ENCODE results near the gene AGPAT2. TPM values are rescaled to one million over a fixed set of nuclear protein-coding genes. Genes with fewer than 3 reads are reported as not detected.

The AGPAT2 gene
- total RNA-seq = 48.9 and 49.9 TPM in 2 replicates

GRCh38 chr9:136686794-136687711 is at the start of gene AGPAT2:
AGPAT2 (minus strand) TSS chr9:136687457; CDS start chr9:136687357, 100 bp downstream.
- no peak for DNase-seq (ENCODE audit: low read depth, low spot score)

- no peak for DNase-seq (ENCODE audit: low read depth, low spot score)
Measured at GRCh38 chr9:136735812-136736480, 48.7 kb upstream of the AGPAT2 start.

GRCh38 chr9:136734837-136735496 is 47.7 kb upstream of the AGPAT2 start:
- DNase-seq (ENCODE audit: low read depth, low spot score) = no peak

GRCh38 chr9:136733611-136734010 is 46.4 kb upstream of the AGPAT2 start:
- no peak for DNase-seq (ENCODE audit: low read depth, low spot score)

GRCh38 chr9:136732444-136733178 is 45.4 kb upstream of the AGPAT2 start:
- DNase-seq (ENCODE audit: low read depth, low spot score) = no peak

GRCh38 chr9:136729926-136730325 is 42.7 kb upstream of the AGPAT2 start:
- DNase-seq (ENCODE audit: low read depth, low spot score) = no peak

- DNase-seq (ENCODE audit: low read depth, low spot score) = no peak
Measured at GRCh38 chr9:136729144-136729543, 41.9 kb upstream of the AGPAT2 start.

GRCh38 chr9:136728548-136729123 is 41.4 kb upstream of the AGPAT2 start:
- no peak for DNase-seq (ENCODE audit: low read depth, low spot score)

GRCh38 chr9:136728080-136728547 is 40.9 kb upstream of the AGPAT2 start:
- peak; percentile 67 for DNase-seq (ENCODE audit: low read depth, low spot score)

GRCh38 chr9:136726631-136727191 is 39.5 kb upstream of the AGPAT2 start:
- DNase-seq (ENCODE audit: low read depth, low spot score) = no peak

- no peak for DNase-seq (ENCODE audit: low read depth, low spot score)
Measured at GRCh38 chr9:136726118-136726517, 38.9 kb upstream of the AGPAT2 start.

GRCh38 chr9:136725612-136726011 is 38.4 kb upstream of the AGPAT2 start:
- DNase-seq (ENCODE audit: low read depth, low spot score) = peak; percentile 48

GRCh38 chr9:136724772-136725171 is 37.5 kb upstream of the AGPAT2 start:
- no peak for DNase-seq (ENCODE audit: low read depth, low spot score)

GRCh38 chr9:136723989-136724388 is 36.7 kb upstream of the AGPAT2 start:
- no peak for DNase-seq (ENCODE audit: low read depth, low spot score)

- no peak for DNase-seq (ENCODE audit: low read depth, low spot score)
Measured at GRCh38 chr9:136723362-136723976, 36.2 kb upstream of the AGPAT2 start.

- DNase-seq (ENCODE audit: low read depth, low spot score) = no peak
Measured at GRCh38 chr9:136722969-136723356, 35.7 kb upstream of the AGPAT2 start.

- DNase-seq (ENCODE audit: low read depth, low spot score) = no peak
Measured at GRCh38 chr9:136722093-136722968, 35.1 kb upstream of the AGPAT2 start.

GRCh38 chr9:136721339-136722092 is 34.3 kb upstream of the AGPAT2 start:
- peak; percentile 61 for DNase-seq (ENCODE audit: low read depth, low spot score)

All from pulmonary artery endothelial cell (primary cell).